HG03457 (cell line): Measurements from ENCODE around the gene GSE1.
A peak's percentile ranks its signal among the peaks of the same experiment; 100 is the strongest.

ENCODE experiments used
- ATAC-seq: cut with Tn5 transposase; IDR thresholded peaks from one replicate; pipeline ENCODE4 v1.9.1; 2021; ENCODE audit warnings: moderate number of reproducible peaks; ENCODE audit not compliant: unreplicated experiment

Gene GSE1

DNA sequence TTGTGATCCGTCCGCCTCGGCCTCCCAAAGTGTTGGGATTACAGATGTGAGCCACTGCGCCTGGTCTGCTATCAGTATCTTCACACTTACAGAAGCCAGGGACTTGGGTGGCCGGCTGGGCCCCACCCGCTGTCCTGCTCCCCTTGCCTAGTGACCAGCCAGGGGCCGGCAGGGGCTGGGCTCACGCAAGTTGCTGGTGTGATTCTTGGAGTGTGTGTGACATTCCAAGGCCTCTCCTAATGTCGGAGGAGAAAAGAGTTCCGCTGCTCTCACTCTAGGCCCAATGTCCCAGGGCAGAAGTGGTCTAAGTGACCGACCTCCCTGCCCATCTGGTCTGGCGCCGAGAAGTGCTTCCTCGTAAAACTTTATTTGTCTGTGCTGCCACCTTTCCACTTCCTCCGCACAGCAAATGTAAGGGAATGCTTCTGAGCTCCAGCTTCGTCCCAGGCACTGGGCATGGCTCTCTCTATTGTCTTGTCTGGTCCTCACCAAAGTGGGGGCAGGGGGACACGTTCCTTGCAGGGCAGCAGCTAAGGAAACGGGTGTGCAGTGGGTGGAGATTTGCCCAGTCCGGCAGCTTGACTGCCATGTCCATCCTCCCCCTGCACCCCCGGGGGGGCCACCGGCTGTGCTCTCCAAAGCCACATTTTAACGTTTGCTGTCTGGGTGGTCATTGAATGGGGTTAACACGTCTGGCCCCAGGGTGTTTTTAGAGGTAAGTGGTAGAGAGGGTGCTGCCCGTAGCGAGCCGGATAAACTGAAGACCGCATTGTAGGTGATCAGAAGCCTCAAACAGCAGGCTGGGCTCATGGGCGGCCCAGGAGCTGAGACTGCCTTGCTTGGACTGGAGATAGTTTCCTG is 7.8 kb upstream of the GSE1 start:
- no peak for ATAC-seq

DNA sequence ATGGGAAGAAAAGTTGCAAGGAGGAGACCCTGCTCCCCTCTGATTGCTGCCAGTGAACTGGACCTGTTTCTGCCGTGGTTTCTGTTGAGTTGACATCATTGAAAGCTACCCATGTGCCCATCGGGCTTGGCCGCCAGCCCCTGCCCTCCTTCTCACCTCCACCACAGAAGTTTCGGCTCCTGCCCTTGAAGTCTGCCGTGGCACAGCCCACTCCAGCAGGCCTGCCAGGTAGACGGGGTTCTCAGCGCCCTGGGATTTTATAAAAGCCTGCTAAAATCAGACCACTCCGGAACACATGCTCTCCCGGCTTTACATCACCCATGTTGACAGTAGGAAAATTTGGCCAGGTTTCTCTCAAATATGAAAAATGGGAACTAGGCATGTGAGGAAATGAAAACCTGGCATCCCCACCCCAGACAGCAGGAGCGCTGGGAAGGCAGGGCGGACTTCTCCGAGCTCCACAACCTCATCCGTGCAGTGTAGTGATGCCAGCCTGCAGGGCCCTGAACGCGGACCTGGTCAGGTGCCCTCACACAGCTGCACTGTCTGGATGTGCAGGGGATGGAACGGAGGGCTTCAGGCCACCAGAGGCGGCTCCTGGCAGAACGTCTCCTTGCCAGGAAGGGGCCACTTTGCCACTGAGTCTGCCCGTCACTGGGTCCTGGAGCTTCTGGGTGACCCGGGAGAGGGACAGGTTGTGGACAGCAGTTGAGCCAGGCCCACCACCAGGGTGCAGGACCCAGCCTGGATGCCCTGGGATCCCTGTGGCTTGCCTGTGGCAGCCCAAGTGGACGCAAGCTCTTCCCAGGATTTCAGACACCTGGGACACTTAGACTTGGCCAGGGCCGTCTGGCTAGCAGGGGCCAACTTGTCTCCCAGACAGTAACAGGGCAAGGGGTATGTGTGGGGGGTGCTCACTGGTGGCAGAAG is 6.9 kb upstream of the GSE1 start:
- ATAC-seq, result no peak

DNA sequence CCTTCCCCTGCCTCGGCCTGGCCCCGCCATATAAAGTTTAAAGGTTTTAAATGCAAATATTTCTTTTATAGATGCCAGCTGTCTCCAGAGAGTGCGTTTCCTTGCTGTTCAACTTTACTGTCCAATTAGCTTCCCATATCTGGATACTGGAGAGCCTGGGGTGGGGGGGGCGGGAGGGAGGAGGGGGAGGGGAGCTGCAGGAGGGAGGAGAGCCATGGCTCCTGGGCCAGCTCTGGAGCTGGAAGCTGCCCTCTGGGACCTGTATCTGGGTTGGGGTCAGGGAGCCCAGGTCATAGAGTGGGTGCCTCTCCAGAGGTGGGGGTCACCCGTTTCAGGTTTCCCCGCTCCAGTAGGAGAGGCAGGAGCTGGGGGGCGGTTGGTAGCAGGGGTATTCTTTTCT is 6.2 kb upstream of the GSE1 start:
- no peak for ATAC-seq

DNA sequence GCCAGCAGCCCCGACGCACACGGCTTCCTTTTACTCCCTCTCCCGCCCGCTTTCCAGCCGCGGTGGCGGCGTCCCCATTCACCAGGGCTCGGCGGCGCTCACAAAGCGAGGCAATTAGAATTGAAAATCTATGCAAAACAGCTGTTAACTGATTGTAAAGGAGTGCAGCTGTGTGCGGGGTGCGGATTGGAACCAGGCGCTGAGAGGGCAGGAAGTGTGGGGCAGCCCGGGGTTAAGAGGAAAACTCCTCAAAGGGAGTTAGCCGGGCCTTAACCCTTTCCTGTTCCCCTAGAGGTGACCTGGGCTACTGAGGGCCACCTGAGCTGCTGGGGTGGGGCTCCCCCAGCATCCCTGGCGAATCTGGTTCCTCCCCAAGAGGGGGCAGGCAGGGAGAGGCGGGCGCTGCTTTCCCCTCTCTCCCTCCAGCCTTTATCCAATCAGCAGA is 5.8 kb upstream of the GSE1 start:
- no peak for ATAC-seq

DNA sequence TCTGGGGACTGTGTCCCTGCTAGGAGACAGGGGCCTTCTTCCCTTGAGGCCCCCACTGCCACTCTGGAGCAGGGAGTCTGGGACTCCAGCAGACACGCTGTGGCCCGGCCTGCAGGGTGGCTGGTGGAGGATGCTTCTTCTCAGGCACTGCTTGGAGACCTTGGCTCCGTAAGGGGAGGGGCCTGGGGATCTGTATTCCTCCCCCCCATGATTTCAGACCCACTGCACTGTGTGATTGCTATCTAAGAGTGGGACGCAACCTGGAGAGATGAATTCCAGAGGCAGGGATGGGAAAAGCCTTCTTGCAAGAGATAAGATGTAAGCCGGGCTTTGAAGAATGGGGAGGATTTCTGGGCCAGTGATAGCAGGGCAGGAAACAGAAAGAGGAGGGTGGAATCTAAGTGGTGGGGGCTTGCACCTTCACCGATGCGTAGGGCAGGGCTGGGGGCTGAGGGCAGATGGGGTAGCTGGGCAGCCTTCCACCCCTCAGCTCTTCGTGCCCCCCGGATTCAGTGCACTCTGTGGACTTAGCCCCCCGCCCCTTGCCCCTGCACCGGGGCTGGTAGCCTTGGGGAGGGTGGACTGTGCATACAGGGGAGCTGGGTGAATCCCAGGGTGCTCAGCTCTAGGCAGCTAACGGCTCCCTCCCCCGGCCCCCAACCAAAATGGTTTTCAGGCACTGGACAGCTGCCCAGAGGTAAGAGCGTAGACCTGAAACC is 5.2 kb upstream of the GSE1 start:
- ATAC-seq, result no peak

DNA sequence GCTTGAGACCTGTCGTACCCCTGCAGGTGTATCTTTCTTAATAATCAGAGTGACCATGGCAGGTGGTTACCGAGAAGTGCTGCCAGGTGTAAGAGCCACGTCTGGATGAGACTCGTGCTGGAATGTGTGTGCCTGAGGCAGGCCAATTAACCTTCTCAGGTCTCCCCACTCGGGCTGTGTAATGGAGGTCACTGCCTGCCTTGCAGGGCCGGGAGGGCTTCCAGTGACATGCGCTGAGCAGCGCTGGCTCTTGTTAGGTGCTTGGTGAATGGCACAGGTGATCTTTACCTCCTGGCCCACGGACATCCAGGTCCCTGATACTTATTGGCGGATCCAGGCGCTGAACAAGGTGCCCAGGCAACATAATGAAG is 4.6 kb upstream of the GSE1 start:
- no peak for ATAC-seq

DNA sequence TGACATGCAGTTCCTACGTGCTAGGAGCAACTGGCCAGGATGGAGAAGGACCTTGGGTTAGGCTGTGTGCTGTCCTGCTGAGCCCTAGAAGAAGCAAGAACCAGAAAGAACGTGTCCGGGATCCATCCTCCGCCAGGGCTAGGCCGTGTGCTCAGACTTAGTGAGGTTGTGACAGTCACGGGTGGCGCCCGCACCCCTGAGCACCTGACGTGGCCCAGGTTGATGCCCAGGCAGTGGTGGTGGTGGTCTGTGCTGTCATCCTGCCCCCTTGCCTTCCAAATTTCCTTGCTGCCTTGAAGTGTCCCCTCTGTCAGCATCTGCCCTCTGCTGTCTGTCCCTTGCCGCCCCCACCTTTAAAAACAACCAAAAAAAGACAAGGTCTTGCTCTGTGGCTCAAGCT is 4.2 kb upstream of the GSE1 start:
- ATAC-seq, result no peak

DNA sequence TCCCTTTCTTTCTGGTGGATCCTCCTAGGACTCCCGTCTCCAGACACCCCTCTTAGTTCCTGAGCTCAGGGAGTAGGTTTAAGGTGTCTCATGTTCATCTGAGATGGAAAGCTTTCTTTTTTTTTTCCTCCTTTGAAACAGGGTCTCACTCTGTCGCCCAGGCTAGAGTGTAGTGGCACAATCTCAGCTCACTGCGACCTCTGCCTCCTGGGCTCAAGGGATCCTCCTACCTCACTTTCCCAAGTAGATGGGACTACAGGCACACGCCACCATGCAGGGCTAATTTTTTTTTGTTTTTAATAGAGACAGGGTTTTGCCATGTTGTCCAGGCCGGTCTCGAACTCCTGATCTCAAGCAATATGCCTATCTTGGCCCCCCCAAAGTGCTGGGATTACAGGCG is 3.6 kb upstream of the GSE1 start:
- no peak for ATAC-seq

DNA sequence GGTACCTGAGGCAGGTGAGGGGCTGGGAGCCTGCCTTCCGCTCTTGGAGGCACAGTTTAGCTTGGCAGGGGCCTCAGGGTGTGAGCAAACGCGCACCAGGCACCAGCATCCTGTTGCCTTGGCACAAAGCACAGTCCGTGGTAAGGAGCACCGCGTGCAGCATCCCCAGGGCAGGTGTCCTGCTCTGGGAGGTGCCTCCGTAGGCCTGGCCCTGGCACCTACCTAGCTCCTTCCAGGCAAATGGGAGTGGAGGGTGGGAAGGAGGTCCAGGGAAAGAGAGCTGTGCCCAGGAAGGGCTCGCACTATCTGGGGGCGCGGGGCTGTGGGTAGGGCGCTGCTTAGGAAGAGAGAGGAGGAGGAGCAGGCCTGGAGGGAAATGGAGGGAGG is 3.1 kb upstream of the GSE1 start:
- ATAC-seq, result no peak

DNA sequence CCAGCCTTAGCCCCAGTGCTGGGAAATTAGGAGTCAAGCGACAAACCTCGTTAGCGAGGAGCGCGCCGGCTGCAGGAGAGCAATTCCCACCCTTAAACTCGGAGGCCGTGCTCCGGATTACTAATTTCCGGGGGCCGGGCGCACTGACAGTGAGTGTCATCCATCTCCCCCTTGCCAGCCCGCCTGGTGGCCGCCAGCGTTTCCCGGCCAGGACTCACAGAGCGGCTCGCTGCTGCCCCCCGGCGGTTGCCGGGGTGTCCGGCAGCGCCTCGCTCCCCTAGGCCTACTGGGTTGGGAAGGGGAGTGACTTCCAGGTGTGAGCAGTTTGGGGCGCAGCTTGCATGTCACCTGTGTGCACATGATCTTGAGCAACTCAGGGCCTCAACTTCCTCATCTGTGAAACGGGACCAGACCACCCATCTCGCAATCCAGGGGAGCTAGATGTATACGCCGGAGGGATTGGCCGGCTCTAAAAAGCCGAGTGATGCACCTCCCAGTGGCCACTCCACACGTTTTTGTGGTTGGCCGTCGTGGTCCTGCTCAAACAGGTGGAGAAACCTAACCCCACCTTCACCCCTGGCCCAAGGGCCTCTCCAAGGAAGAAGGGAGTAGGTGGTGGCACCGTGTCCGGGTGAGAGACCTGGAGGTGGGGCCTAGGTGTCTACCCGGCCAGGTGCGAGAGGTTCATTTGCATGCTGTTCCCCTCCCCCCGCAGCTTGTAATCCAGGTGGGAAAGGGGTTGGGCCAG is 2.5 kb upstream of the GSE1 start:
- peak; percentile 41 for ATAC-seq

DNA sequence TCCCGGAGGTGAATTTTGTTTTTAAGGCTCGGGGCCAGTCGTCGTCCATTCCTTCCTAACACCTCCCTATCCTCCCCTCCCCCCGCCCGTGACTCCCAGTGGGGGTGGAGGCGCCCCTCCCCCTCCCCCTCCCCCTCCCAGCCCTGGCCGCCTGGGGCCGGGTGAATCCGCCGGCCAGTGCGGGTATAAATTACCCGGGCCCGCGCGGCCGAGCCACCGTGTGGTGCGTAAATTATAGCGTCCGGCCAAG is 2.0 kb upstream of the GSE1 start:
- ATAC-seq, result no peak

DNA sequence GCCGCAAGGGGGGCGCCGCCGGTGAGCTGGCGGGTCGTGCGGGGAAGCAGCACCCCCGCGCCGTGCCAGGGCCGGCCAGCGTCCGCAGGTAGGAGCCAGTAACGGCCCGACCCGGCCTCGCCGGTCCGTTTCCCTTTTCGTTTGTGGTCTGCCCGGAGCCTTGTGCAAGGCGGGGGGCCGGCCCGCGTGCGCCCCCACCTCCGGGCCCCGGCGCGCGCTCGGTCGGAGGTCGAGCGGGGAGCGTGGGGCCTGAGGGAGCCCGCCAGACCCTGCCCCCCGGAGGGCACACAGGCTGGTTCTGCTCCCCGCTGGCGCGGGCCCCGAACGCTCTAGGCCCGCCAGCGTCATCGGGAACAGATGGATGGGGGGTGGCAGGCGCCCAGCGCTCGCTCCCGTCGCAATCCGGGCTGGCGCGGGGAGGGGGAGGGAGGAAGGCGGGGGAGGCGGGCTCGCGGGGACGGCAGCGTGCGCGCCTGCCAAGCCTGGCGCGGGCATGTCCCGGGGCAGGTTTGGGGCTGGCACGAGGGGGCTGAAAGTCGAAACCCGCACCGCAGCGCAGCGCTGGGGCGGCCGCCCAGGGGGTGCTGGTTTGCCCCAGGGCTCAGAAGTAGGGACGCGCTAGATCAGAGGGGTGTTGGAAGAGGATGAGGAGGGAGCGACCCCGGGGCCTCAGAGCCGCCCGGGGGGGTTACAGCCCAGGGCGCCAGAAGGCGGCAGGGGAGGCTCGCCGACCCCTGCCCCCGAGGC is 1.5 kb upstream of the GSE1 start:
- ATAC-seq, result no peak

DNA sequence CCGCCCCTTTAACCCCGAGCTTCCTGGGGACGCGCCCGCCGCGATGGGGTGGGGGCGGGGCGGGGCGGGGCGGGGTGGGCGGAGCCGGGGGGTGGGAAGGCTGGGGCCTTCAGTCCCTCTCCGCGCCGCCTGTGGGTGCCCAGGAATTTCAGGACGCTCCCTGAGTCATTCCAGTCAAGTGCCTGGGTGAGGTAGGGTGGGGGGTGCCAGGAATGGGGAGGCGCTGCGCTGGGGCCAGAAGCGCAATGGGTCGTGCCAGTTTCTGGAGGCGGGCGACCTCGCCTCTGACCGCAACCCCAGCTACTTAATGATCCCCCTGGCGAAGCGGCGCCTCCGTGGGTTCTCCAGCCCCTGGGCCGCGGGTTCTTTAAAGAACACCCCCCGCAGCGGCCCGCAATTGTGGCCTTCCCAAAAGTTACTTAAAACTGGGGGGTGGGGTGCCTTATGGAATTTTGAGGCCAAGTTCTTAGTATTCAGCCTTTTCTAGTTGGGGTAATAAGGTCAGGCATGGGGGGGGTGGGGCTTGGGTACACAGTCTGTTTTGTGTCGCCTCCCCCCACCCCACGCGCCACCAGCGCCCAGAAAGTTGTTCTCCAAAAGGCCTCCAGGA is 826 bp upstream of the GSE1 start:
- ATAC-seq, result no peak

DNA sequence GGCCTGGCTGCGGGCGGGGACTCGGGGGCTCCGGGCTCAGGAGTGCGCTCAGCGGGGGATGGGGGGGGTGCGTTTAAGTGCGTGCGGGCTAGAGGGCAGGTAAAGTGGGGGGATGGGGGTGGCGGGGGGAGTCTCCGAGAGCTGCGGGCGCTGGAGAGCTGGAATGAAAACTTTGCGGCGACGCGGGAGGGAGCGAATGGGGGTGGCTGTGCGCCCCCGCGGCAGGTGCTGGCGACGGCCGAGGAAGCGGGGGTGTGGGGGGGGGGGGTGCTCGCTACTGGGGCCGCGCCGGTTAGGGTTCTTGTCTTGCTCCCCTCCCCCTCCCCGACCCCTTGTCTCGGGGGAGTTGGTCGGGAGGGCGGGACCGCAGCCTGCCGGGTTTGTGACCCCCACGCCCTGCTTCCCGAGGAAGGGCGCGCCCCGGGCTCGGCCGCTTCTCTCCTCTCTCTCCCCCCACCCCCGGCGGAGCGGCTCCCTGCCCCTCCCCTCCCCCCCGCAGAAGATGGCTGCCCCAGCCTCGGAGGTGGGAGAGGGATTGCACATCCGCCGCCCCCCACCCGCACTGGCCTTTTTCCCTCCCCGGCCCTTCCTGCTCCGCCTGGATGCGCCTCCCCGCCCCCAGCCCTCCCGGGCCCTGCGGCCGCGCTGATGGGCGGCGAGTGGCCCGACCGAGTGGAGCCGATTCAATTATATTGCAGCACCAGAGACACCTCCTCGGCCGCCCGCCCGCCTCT is 649 bp downstream of the GSE1 start:
- ATAC-seq, result no peak

DNA sequence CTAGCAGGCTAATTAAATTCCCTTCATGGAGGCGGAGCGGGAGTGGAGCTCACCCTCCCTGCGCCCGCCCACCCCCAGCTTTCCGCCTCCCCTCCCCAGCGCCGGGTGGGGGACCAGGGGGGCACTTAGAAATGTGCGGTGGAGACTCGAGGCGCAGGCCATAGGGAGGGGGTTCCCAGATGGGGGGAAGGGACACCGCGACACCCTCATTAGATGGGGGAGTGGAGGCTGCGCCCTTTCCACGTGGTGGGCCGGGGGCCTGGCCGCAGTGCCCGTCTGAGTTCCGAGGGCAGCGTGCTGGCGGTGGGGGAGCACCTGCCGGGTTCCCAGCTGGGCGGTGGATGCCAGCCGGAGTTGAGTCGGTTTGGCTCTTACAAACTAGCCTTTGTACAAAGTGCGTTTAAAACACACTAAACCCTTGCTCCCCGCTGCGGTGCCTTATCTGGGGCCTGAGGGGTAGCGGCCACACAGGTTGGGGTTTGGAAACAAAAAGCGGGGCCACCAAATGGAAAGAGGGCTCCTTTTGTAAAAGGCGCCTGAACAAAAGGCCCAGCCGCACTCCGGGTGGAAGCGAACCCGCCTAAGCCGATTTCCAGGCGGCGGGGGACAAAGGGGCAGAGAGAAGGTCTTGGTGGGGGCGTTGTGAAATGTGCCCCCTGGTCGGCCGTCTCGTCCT is 1.4 kb downstream of the GSE1 start:
- ATAC-seq, result no peak

DNA sequence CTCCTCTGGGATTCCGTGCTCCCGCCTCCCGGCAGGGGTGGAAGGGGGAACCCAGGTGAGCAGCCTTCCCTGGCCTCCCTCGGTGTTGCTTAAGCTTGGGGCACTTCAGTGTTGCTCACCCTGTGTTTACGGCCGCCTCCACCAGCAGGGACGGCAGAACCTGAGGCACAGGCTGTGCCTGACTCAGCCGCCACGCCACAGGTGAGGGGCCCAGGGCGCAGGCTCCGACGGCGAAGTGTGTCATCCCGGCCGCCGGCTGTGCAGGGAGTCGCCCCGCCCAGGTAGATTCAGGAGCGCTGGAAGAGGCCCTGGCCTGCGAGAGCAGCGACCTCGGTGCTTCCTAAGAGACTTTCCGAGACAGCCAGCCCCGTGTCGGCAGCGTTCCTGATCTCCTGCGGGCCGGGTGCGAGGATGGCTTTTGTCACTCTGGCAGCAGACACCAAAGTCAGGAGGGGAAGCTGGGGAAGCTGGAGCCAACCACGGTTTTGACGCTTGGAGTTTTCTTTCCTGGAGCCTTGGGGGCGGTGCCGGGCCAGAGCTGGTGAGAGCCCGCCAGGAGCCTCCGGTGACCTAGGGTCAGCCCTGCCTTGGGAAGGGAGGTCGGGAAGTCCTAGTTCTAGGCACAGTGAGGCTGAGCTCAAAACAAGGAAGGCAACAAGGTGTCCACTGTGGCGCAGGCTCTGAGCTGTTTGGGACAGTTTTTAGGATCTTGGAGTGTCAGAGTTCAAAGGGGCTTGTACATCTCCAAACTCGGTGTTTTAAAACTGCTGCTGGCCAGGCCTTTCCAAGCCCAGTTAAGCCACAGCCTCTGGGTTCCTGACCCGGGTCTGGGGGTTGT is 2.1 kb downstream of the GSE1 start:
- ATAC-seq, result no peak

DNA sequence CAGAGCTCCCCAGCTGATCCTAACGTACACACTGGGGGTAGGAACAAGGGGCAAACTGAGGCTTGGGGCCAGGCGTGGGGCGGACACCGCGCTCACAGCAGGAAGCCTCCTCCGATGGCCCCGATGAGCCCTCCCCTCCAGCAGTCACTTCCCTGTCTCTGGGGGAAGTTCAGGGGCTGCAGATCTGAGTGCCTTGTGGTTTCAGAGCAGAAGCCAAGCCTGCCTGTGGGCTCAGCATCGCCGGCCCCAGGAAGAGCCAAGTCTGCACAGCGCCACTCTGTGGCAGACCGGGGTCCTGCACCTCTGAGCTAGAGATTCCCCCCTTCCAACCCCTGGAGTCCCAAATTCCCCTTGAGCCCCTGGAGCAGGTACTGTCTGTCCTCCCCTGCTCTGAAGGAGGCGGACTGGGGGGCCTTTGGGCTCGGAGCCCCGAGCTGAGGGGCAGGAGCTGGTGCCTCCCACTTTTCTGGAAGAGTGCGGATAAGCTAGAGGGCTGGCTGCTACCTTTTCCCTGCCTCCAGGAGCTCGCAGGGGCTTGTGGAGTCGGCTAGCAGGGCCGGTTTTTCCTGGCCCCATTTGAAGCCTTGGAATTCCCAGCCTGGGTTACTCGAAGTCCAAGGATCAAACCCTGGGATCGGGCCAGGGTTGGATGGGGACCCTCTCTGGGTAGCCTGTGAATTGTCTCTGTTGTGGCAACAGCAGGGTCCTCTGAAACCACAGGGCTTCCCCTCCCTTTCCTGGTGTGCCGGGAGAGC is 2.9 kb downstream of the GSE1 start:
- no peak for ATAC-seq
